HepG2 (cell line): Measurements from ENCODE around the gene SSU72. TPM values are rescaled to one million over a fixed set of nuclear protein-coding genes. Genes with fewer than 3 reads are reported as not detected.

Experiments used
- ATF7-NPFF ChIP-seq: sonication (generic); formaldehyde crosslinking; IDR thresholded peaks from 2 replicates; pipeline ENCODE4 v1.8.1; 2023; ENCODE audit warnings: mild to moderate bottlenecking, low read depth, missing genetic modification reagents, moderate library complexity
- CREM ChIP-seq, 2 experiments: sonication (generic) in 1 of 2; formaldehyde crosslinking in 1 of 2; IDR thresholded peaks; 2 replicates each; pipeline versions ENCODE4 v1.4.0 to v1.6.1; 2016 to 2020; ENCODE audit warnings: antibody characterized with exemption in 1 of 2, mild to moderate bottlenecking in 1 of 2, missing genetic modification reagents in 1 of 2
- DNMT3B ChIP-seq: conservative IDR thresholded peaks from 2 replicates; pipeline ENCODE4 v1.6.1; 2016; ENCODE audit warnings: missing biosample characterization, control low read depth
- ELF1 ChIP-seq: sonication (generic); formaldehyde crosslinking; IDR thresholded peaks from 2 replicates; pipeline ENCODE4 v1.4.0; 2020; ENCODE audit warnings: missing genetic modification reagents
- FOXA3 ChIP-seq: IDR thresholded peaks from 2 replicates; pipeline ENCODE4 v1.6.1; 2016; ENCODE audit warnings: missing genetic modification reagents, missing compliant biosample characterization
- PHF5A ChIP-seq: IDR thresholded peaks from one replicate; pipeline ENCODE4 v1.6.1; 2018; ENCODE audit warnings: low read depth, missing genetic modification reagents; ENCODE audit not compliant: unreplicated experiment
- RAD21 ChIP-seq: fragments of 450-650 bp; formaldehyde crosslinking; IDR thresholded peaks from 2 replicates; pipeline ENCODE4 v1.5.0; 2020; ENCODE audit warnings: mild to moderate bottlenecking
- THAP9 ChIP-seq: sonication (generic); formaldehyde crosslinking; IDR thresholded peaks from 2 replicates; pipeline ENCODE4; 2020; ENCODE audit warnings: missing genetic modification reagents, mild to moderate bottlenecking, borderline replicate concordance
- U2AF1 ChIP-seq: fragments of 200-400 bp; formaldehyde crosslinking; optimal IDR thresholded peaks from 2 replicates; pipeline ENCODE3; 2017; ENCODE audit warnings: mild to moderate bottlenecking, low read depth, low read length
- YY1 ChIP-seq: IDR thresholded peaks from 2 replicates; pipeline ENCODE4 v1.6.1; 2011; ENCODE audit warnings: low read length, low read depth, moderate library complexity, mild to moderate bottlenecking; ENCODE audit not compliant: insufficient read depth, insufficient replicate concordance
- ZBTB10 ChIP-seq: sonication (generic); formaldehyde crosslinking; IDR thresholded peaks from 2 replicates; pipeline ENCODE4 v1.4.0; 2020; ENCODE audit warnings: missing genetic modification reagents, borderline replicate concordance
- ZNF235 ChIP-seq: sonication (generic); formaldehyde crosslinking; IDR thresholded peaks from 2 replicates; pipeline ENCODE4 v1.8.1; 2023; ENCODE audit warnings: mild to moderate bottlenecking, missing genetic modification reagents, borderline replicate concordance
- ZNF24 ChIP-seq: fragments of 450-650 bp; IDR thresholded peaks from 2 replicates; pipeline ENCODE4 v1.6.1; 2017; ENCODE audit warnings: antibody characterized with exemption, mild to moderate bottlenecking
- ZNF441 ChIP-seq: sonication (generic); formaldehyde crosslinking; IDR thresholded peaks from 2 replicates; pipeline ENCODE4 v1.7.0; 2021; ENCODE audit warnings: missing genetic modification reagents, borderline replicate concordance
- ZNF451 ChIP-seq: sonication (generic); formaldehyde crosslinking; IDR thresholded peaks from 2 replicates; pipeline ENCODE4 v1.5.0; 2020; ENCODE audit warnings: mild to moderate bottlenecking, missing genetic modification reagents
- ZNF572 ChIP-seq: sonication (generic); formaldehyde crosslinking; IDR thresholded peaks from 2 replicates; pipeline ENCODE4 v1.5.1; 2020; ENCODE audit warnings: mild to moderate bottlenecking, missing genetic modification reagents
- ZNF619 ChIP-seq: sonication (generic); formaldehyde crosslinking; IDR thresholded peaks from 2 replicates; pipeline ENCODE4 v1.4.0; 2020; ENCODE audit warnings: mild to moderate bottlenecking, missing genetic modification reagents
- polyA plus RNA-seq, 8 experiments: library from polyadenylated mRNA; depleted of rRNA in 3 of 8; stranded (reverse) in 7 of 8; unstranded in 1 of 8; fragments of >200 nt; fragmentation: Illumina TruSeq in 4 of 8; extraction: Trizol in 4 of 8; gene quantifications; 2 replicates each; pipeline versions ENCODE4 v1.2.1 to v1.2.3, GENCODE V29; 2011 to 2016; ENCODE audit warnings: low read depth in 4 of 8, missing spikeins in 1 of 8, mixed read lengths in 1 of 8; ENCODE audit not compliant: insufficient read depth in 1 of 8
- total RNA-seq, 5 experiments: library from RNA; depleted of rRNA; stranded (reverse); fragments of >200 nt; fragmentation: Illumina TruSeq; extraction: Trizol; gene quantifications; 2 replicates each; pipeline ENCODE4 v1.2.3, GENCODE V29; 2016; ENCODE audit warnings: low read depth in 1 of 5
- TF ChIP-seq, protein P1 (sequence below): sonication (generic); formaldehyde crosslinking; IDR thresholded peaks from 2 replicates; pipeline ENCODE4 v1.5.0; 2020; ENCODE audit warnings: mild to moderate bottlenecking, missing genetic modification reagents
- TF ChIP-seq, protein P2 (sequence below): sonication (generic); formaldehyde crosslinking; IDR thresholded peaks from 2 replicates; pipeline ENCODE4 v1.9.0; 2021; ENCODE audit warnings: missing genetic modification reagents, mild to moderate bottlenecking, borderline replicate concordance

The SSU72 gene
- total and polyA plus RNA-seq, 2 of the 13 experiments (the other 11 are each of a cell fraction or from before 2014, with no cell fraction given): 42.8 to 67.1 TPM

DNA sequence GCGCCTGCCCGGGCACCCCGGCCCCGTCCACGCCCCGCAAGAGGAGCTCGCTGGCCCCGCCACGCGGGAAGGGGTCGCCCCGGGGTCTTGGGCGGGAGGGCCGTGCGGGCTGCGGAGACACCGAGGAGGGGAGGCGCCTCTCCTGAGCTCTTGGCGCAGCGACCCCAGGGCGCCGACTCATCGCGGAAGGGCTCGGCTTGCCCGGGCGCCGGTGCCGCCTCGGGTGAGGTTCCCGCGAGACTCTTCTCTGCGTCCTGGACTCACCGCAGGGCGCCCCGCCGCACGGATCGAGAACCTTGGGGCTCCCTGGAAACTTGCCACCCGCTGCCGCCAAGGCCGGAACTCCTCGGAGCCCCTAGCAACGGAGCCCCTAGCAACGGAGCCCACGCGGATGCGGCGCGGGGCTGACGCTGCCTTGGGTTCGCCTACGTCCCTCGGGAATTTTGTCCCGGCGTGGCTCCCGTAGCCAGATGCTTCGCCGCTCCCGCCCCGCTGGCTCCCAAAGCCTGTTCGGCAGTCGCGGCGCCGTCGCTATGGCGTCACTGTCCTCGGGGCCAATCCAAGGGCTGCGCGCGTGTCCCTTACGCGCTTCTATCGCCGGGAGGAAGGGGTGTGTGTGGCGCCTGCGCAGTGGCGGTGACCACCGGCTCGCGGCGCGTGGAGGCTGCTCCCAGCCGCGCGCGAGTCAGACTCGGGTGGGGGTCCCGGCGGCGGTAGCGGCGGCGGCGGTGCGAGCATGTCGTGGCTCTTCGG, 63.0 kb downstream of the SSU72 start, which contains the start of gene ATAD3A (continued):
- TF ChIP-seq THAP9 (CRISPR knock-in tag) (peak; percentile 91), ZNF441 (no peak; the same call in 1 of the 2 replicates), CREM (IDR thresholded peaks at IDR 0.05) (peak; percentile 95), CREM (CRISPR knock-in tag; IDR thresholded peaks at IDR 0.05) (peak; percentile 73; the same call in 1 of the 2 replicates), PHF5A (CRISPR knock-in tag) (peak; percentile 82), YY1 (peak; percentile 70), DNMT3B (CRISPR knock-in tag) (0 out of 2 replicates have a peak, but pooled peaks have one; percentile 70), ZNF451 (CRISPR knock-in tag) (peak; percentile 61; the same call in 1 of the 2 replicates), U2AF1 (no peak), FOXA3 (CRISPR knock-in tag) (peak; percentile 60; the same call in 1 of the 2 replicates), ELF1 (CRISPR knock-in tag) (peak; percentile 82), ZNF24 (no peak), ZNF235 (CRISPR knock-in tag) (no peak), ZNF572 (CRISPR knock-in tag) (0 out of 2 replicates have a peak, but pooled peaks have one; percentile 60), ATF7-NPFF (peak; percentile 36; the same call in 1 of the 2 replicates), ZNF619 (CRISPR knock-in tag) (no peak), ZBTB10 (CRISPR knock-in tag) (peak; percentile 18; the same call in 1 of the 2 replicates), RAD21 (0 out of 2 replicates have a peak, but pooled peaks have one; percentile 8)
- TF ChIP-seq, protein P1, sequence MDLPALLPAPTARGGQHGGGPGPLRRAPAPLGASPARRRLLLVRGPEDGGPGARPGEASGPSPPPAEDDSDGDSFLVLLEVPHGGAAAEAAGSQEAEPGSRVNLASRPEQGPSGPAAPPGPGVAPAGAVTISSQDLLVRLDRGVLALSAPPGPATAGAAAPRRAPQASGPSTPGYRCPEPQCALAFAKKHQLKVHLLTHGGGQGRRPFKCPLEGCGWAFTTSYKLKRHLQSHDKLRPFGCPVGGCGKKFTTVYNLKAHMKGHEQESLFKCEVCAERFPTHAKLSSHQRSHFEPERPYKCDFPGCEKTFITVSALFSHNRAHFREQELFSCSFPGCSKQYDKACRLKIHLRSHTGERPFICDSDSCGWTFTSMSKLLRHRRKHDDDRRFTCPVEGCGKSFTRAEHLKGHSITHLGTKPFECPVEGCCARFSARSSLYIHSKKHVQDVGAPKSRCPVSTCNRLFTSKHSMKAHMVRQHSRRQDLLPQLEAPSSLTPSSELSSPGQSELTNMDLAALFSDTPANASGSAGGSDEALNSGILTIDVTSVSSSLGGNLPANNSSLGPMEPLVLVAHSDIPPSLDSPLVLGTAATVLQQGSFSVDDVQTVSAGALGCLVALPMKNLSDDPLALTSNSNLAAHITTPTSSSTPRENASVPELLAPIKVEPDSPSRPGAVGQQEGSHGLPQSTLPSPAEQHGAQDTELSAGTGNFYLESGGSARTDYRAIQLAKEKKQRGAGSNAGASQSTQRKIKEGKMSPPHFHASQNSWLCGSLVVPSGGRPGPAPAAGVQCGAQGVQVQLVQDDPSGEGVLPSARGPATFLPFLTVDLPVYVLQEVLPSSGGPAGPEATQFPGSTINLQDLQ (CRISPR knock-in tag): no peak
- TF ChIP-seq, protein P2, sequence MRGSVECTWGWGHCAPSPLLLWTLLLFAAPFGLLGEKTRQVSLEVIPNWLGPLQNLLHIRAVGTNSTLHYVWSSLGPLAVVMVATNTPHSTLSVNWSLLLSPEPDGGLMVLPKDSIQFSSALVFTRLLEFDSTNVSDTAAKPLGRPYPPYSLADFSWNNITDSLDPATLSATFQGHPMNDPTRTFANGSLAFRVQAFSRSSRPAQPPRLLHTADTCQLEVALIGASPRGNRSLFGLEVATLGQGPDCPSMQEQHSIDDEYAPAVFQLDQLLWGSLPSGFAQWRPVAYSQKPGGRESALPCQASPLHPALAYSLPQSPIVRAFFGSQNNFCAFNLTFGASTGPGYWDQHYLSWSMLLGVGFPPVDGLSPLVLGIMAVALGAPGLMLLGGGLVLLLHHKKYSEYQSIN (CRISPR knock-in tag): no peak
